Measurements from ENCODE around the gene LRRN2. TPM values are rescaled to one million over a fixed set of nuclear protein-coding genes. Genes with fewer than 3 reads are reported as not detected.

Gene LRRN2
- total RNA-seq, 1 experiment from 2014 or later = 5.8 TPM

- H3K23me2 ChIP-seq (ENCODE audit: insufficient read length, low read depth, low read length, poor library complexity, severe bottlenecking) = no peaks in the 10 kb centered on the region
- H3K9ac ChIP-seq (ENCODE audit: extremely low read depth, insufficient read length, low read length) = no peak overlapping the region
- no peak overlapping the region for H3K23ac ChIP-seq (ENCODE audit: insufficient read length, low read depth, low read length)
- Mint-ChIP-seq H3K27me3 (ENCODE audit: low read depth) (peaks cover 8% of the 10 kb centered on the region; the same call in 1 of the 2 replicates), H3K4me3 (no peak overlapping the region), H3K27ac (no peak overlapping the region; a peak in 1 of 7 replicates), H3K36me3 (ENCODE audit: insufficient read depth in 1 of 3, low read depth in 3 of 3) (peaks cover 0 to 3% (median 0%) of the 10 kb centered on the region in 3 experiments; a peak in 2 of 7 replicates), H3K9me3 (no peaks in the 10 kb centered on the region; a peak in 1 of 5 replicates), H3K4me1 (peaks cover 37 to 42% of the 10 kb centered on the region in 2 experiments)
- no peak overlapping the region for H3K27ac ChIP-seq (ENCODE audit: insufficient read length, low read depth, low read length)
- no peak overlapping the region for H2BK120ac ChIP-seq (ENCODE audit: low read depth, low read length, poor library complexity, severe bottlenecking)
- no peaks in the 10 kb centered on the region for H4K20me1 ChIP-seq (ENCODE audit: control insufficient read depth, insufficient read depth, insufficient read length)
- no CpG with 5 or more reads among the region's 10 CpGs for WGBS (ENCODE audit: extremely low coverage, insufficient read length, low lambda C conversion rate)
- no peak overlapping the region for H3K4ac ChIP-seq (ENCODE audit: low read depth, low read length)
- peaks cover 12% of the 10 kb centered on the region; the same call in 1 of the 2 replicates for H3K4me1 ChIP-seq (ENCODE audit: insufficient read depth, low read length)
- H3K56ac ChIP-seq (ENCODE audit: insufficient read length, low read depth, low read length) = no peak overlapping the region
- no peak overlapping the region for H2AK5ac ChIP-seq (ENCODE audit: insufficient read length, low read length)
- H2BK5ac ChIP-seq (ENCODE audit: insufficient read length, low read length) = no peak overlapping the region
- no peak overlapping the region for H4K5ac ChIP-seq (ENCODE audit: insufficient read length, low read depth, low read length)
- no peaks in the 10 kb centered on the region for H3K27me3 ChIP-seq (ENCODE audit: insufficient read depth, low read length)
- no peak overlapping the region for H4K8ac ChIP-seq (replicated peaks; ENCODE audit: insufficient read length, low read depth, low read length)
- no peak overlapping the region for H3K14ac ChIP-seq (ENCODE audit: insufficient read depth, low read length)
- H3K79me2 ChIP-seq (ENCODE audit: insufficient read depth, low read length) = no peaks in the 10 kb centered on the region
- no peak overlapping the region for H3K18ac ChIP-seq (ENCODE audit: insufficient read length, low read depth, low read length)
- no peak overlapping the region for H3K4me2 ChIP-seq (ENCODE audit: insufficient read depth, insufficient read length, low read length)
- H3T11ph ChIP-seq (ENCODE audit: low read length) = no peak overlapping the region
- DNase-seq = no peak
- TF ChIP-seq, protein P1, sequence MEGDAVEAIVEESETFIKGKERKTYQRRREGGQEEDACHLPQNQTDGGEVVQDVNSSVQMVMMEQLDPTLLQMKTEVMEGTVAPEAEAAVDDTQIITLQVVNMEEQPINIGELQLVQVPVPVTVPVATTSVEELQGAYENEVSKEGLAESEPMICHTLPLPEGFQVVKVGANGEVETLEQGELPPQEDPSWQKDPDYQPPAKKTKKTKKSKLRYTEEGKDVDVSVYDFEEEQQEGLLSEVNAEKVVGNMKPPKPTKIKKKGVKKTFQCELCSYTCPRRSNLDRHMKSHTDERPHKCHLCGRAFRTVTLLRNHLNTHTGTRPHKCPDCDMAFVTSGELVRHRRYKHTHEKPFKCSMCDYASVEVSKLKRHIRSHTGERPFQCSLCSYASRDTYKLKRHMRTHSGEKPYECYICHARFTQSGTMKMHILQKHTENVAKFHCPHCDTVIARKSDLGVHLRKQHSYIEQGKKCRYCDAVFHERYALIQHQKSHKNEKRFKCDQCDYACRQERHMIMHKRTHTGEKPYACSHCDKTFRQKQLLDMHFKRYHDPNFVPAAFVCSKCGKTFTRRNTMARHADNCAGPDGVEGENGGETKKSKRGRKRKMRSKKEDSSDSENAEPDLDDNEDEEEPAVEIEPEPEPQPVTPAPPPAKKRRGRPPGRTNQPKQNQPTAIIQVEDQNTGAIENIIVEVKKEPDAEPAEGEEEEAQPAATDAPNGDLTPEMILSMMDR (conservative IDR thresholded peaks at IDR 0.05) = no peak
- H3K9me3 ChIP-seq (ENCODE audit: control insufficient read depth, low read depth, low read length) = no peaks in the 10 kb centered on the region
- no peaks in the 10 kb centered on the region for H3K79me1 ChIP-seq (ENCODE audit: insufficient read depth, low read depth, low read length, poor library complexity, severe bottlenecking)
- H2AFZ ChIP-seq (ENCODE audit: low read length) = no peak overlapping the region
- H2BK12ac ChIP-seq (ENCODE audit: insufficient read length, low read depth, low read length) = no peak overlapping the region
- H4K91ac ChIP-seq (ENCODE audit: insufficient read length, low read depth, low read length) = no peak overlapping the region
- H2BK20ac ChIP-seq (ENCODE audit: low read depth, low read length, poor library complexity, severe bottlenecking) = no peak overlapping the region
- no peak overlapping the region for H2BK15ac ChIP-seq (ENCODE audit: low read depth, low read length)
Measured at GRCh38 chr1:204599596-204599995, 85.9 kb downstream of the LRRN2 start.
